ENCODE measurements around the gene GUCY2C. TPM values are rescaled to one million over a fixed set of nuclear protein-coding genes. Genes with fewer than 3 reads are reported as not detected.
"Not testable (repeated sequence)": the region's sequence is repeated elsewhere in the genome, so short reads cannot be mapped to it uniquely, and the experiment has no call there.

Gene GUCY2C
- not detected in 2 replicates for total RNA-seq (2014; rRNA removed; shearing (Covaris generic))

GRCh38 chr12:14696265-14696741 is at the start of gene GUCY2C:
TSS of gene GUCY2C (minus strand) at chr12:14696599. CDS start at chr12:14696448, 151 bp downstream.
- no peak for DNase-seq (ENCODE audit: low read depth)

DNA sequence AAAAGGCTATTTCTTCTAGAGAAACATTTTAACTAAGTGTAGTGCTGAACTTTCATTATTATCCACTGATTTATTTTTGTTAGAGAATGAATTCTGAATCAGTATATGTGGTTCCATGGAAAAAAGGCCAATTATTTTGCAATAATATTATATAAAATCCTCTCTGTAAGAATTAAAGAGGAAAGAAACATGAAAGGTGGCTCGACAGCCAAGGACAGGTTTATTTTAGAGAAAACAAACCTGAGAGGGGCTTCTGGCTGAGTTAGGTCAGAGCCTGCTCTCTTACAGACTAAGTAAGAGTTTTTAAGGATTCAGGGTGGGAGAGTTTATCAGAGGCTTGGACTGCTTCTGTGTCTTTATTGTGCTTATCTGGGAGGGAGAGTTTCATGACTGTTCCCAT is 46.7 kb upstream of the GUCY2C start:
- DNase-seq (ENCODE audit: low read depth) = no peak

DNA sequence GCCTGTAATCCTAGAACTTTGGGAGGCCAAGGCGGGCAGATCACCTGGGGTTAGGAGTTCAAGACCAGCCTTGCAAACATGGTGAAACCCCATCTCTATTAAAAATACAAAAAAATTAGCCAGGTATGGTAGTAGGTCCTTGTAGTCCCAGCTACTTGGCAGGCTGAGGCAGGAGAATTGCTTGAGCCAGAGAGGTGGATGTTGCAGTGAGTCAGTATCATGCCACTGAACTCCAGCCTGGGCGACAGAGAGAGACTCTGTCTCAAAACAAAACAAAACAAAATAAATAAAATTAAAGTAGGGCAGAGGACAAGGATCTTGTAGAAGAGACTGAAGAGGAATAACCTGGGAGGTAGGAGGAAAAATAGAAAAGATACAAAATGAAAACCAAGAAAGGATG is 45.5 kb upstream of the GUCY2C start:
- DNase-seq (ENCODE audit: low read depth) = no peak

DNA sequence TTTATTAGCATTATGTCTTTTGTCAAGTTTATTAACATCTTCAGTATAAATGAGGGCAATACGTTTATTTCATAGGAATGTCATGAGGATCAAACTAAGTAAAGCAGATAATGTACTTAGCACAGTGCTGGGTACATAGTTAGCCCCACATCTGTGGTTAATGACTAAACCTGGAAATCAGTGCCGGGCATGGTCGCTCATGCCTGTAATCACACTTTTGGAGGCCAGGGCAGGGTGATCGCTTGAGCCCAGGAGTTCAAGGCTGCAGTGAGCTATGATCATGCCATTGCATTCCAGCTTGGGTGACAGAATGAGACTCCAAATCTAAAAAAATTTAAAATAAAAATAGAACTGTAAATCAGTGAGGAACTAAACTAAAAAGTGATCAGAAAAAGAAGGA is 44.8 kb upstream of the GUCY2C start:
- DNase-seq (ENCODE audit: low read depth) = no peak

DNA sequence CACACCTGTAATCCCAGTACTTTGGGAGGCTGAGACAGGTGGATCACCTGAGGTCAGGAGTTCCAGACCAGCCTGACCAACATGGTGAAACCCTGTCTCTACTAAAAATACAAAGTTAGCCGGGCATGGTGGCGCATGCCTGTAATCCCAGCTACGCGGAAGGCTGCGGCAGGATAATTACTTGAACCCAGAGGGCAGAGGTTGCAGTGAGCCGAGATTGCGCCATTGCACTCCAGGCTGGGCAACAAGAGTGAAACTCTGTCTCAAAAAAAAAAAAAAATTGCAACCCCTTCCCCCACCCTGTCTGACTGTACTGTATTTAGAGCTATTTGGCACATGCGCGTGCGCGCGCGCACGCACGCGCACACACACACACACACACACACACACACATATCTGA is 40.0 kb upstream of the GUCY2C start:
- not testable (repeated sequence) for DNase-seq (ENCODE audit: low read depth)

DNA sequence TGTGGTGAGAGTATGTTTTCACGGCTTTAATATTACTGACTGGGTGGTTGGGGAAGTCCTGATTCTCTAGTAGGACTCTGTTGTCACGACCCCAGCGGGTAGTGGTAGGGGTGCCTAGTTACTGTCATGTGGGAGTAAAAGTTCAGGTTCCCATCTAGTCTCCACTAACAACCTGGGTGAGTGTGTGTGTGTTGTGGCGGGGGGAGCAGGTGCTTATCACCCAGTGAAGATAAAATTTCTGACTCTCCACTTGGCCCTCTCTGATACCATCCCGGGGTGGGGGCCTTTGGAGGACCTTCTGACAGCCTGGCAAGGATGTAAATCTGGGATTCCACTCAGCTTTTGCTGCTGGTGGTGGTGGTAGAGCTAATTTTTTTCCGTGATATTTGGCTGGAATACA is 35.4 kb upstream of the GUCY2C start:
- no peak for DNase-seq (ENCODE audit: low read depth)

- no peak for DNase-seq (ENCODE audit: low read depth)
Observed at GRCh38 chr12:14729586-14729985, 33.2 kb upstream of the GUCY2C start.

- DNase-seq (ENCODE audit: low read depth) = peak; percentile 49
Observed at GRCh38 chr12:14723763-14724162, 27.4 kb upstream of the GUCY2C start.

DNA sequence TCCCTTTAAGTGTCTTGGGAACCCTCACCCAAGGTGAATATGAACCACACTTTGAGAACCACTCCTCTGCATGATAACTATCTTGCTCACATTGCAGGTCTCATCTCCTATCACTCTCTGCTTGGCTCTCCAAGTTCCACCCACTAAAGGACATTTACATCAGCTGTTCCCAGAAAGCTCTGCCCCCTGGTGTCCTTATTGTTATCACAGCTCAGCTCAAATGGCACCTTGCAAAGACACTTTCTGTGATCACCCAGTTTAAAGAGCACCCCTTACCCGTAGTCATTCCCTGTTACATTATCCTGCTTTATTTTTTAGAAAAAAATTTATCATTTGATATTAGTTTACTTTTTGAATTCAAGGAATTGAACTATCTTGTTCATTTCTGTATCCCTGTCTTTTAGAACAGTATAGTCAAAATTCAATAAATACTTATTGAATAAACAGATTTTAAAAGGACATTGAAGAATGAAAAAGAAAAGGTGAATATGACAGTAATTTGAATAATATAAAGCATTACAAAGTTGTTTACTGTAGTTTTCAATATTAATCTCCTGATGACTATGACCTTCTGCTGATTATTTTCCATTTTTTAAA is 20.5 kb upstream of the GUCY2C start:
- DNase-seq (ENCODE audit: low read depth) = peak; percentile 36

- no peak for DNase-seq (ENCODE audit: low read depth)
Observed at GRCh38 chr12:14714437-14714836, 18.0 kb upstream of the GUCY2C start.

- DNase-seq (ENCODE audit: low read depth) = no peak
Observed at GRCh38 chr12:14710632-14711320, 14.4 kb upstream of the GUCY2C start.

- DNase-seq (ENCODE audit: low read depth) = no peak
Observed at GRCh38 chr12:14701809-14702568, 5.6 kb upstream of the GUCY2C start.

GRCh38 chr12:14700935-14701334 is 4.5 kb upstream of the GUCY2C start:
- no peak for DNase-seq (ENCODE audit: low read depth)

GRCh38 chr12:14699923-14700322 is 3.5 kb upstream of the GUCY2C start:
- no peak for DNase-seq (ENCODE audit: low read depth)

DNA sequence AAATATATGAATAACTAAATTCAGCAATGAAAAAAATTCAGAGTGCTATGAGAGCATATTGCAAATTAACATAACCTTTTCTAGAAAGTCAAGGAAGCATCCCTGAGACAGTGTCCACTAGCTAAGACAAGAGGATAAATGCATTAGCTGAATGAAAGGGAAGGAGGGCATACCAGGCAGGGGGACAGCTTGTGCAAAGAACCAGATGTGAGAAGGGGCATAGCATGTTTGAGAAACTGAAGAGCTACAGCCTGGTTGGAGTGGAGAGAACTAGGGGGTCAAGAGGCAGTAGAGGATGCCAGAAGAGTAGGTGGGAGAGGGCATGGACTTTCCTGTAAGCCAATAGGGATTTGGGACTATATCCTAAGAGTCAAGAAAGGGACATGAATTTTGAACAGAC is 2.2 kb upstream of the GUCY2C start:
- DNase-seq (ENCODE audit: low read depth) = no peak

DNA sequence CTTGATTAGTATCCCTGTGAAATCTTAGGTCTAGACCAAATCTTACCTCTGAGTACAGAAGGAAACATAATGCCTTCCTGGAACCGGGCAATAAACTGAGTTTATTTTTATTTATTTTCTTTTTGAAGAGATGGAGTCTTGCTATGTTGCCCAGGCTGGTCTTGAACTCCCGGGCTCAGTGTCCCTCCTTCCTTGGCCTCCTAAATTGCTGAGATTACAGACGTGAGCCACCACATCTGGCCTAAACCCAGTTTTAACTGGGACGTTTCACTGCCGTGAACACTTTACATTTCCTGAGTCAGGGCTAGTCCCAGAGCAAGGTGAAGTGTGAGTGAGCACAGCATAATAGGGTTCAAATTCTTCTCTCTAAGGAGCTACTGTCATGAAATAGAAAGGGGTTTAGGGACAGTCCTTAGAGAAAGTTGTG is 671 bp downstream of the GUCY2C start:
- DNase-seq (ENCODE audit: low read depth) = no peak

- no peak for DNase-seq (ENCODE audit: low read depth)
Observed at GRCh38 chr12:14694970-14695369, 1.4 kb downstream of the GUCY2C start.

DNA sequence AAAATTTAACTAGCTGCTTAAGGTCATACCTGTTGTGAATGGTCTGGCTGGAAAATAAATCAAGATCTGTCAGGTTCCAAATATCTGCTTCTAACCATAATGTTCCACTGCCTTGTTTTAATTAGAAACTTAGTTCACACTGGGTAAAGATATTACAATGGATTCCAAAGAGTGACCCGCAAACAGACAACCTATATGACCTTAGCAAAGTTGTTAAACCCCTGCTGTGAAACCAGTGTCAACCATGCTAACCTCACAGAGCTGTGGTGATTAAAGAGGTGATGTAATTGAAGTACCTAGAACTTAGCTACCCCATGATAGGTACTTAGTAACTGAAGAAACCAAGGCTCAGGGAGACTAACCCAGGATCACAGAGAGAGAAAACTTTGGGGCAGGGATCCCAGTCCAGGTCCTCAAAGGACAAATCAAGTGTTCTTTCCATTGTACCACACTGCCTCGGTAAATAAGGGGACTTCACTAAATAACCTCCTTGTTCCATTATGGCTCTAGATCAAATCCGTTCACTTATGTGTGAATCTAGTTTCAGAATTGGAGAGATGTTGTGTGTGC is 2.2 kb downstream of the GUCY2C start:
- DNase-seq (ENCODE audit: low read depth) = no peak

- no peak for DNase-seq (ENCODE audit: low read depth)
Observed at GRCh38 chr12:14693116-14693515, 3.3 kb downstream of the GUCY2C start.

DNA sequence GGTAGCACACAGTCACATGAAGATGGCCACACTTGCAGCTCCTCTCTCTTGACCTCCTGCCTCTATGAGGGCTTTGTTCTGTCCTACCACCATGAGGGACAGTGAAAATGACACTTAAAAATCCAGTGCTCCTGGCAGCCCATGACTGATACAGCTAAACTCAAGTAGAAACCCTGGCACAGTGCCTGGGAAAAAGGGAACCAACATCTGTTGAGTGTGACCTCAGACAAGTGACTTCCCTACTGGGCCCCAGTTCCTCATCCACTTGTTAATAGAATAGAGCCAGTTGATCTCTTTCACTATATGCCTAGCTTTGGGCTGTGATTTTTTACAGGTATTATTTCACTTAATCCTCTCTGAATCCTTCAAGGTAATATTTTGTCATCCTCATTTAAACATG is 4.8 kb downstream of the GUCY2C start:
- no peak for DNase-seq (ENCODE audit: low read depth)

GRCh38 chr12:14689996-14690395 is 6.4 kb downstream of the GUCY2C start:
- DNase-seq (ENCODE audit: low read depth) = no peak

- DNase-seq (ENCODE audit: low read depth) = no peak
Observed at GRCh38 chr12:14689144-14689543, 7.3 kb downstream of the GUCY2C start.

All from M059J (cell line).